H9 (cell line): ENCODE measurements around the gene MID1. TPM values are rescaled to one million over a fixed set of nuclear protein-coding genes. Genes with fewer than 3 reads are reported as not detected.

Experiments
- DNase-seq: peaks from one replicate; pipeline ENCODE4 v3.0.0-alpha.2; 2017
- H2AFZ ChIP-seq: one replicate; pipeline ENCODE4 v1.6.1; 2013; ENCODE audit warnings: mild to moderate bottlenecking, low read length, control low read depth, moderate library complexity
- H2AK5ac ChIP-seq: 2 replicates; pipeline ENCODE4 v1.6.1; 2013; ENCODE audit warnings: low read length, control low read depth, mixed read lengths; ENCODE audit not compliant: insufficient read length
- H2BK120ac ChIP-seq: one replicate; pipeline ENCODE4 v1.6.1; 2013; ENCODE audit warnings: low read depth, mild to moderate bottlenecking, low read length, control low read depth, inconsistent platforms; ENCODE audit not compliant: poor library complexity, severe bottlenecking
- H2BK12ac ChIP-seq: 2 replicates; pipeline ENCODE4 v1.6.1; 2013; ENCODE audit warnings: low read length, control low read depth, mixed read lengths, low read depth; ENCODE audit not compliant: insufficient read length
- H2BK15ac ChIP-seq: 2 replicates; pipeline ENCODE4 v1.6.1; 2013; ENCODE audit warnings: low read depth, low read length, control low read depth
- H2BK20ac ChIP-seq: one replicate; pipeline ENCODE4 v1.6.1; 2013; ENCODE audit warnings: low read depth, mild to moderate bottlenecking, low read length, control low read depth, inconsistent platforms; ENCODE audit not compliant: poor library complexity, severe bottlenecking
- H2BK5ac ChIP-seq: 2 replicates; pipeline ENCODE4 v1.6.1; 2013; ENCODE audit warnings: low read length, control low read depth, mixed read lengths; ENCODE audit not compliant: insufficient read length
- H3K14ac ChIP-seq: 2 replicates; pipeline ENCODE4 v1.6.1; 2013; ENCODE audit warnings: low read length, control low read depth; ENCODE audit not compliant: insufficient read depth
- H3K18ac ChIP-seq: 2 replicates; pipeline ENCODE4 v1.6.1; 2013; ENCODE audit warnings: low read depth, mild to moderate bottlenecking, mixed read lengths, low read length, control low read depth; ENCODE audit not compliant: insufficient read length
- H3K23ac ChIP-seq: 2 replicates; pipeline ENCODE4 v1.6.1; 2013; ENCODE audit warnings: low read length, control low read depth, mixed read lengths, low read depth; ENCODE audit not compliant: insufficient read length
- H3K23me2 ChIP-seq: 2 replicates; pipeline ENCODE4 v1.6.1; 2013; ENCODE audit warnings: low read depth, mild to moderate bottlenecking, mixed read lengths, low read length, control low read depth; ENCODE audit not compliant: insufficient read length, poor library complexity, severe bottlenecking
- H3K27ac ChIP-seq: 2 replicates; pipeline ENCODE4 v1.5.1; 2013; ENCODE audit warnings: low read length, control low read depth, mixed read lengths, low read depth; ENCODE audit not compliant: insufficient read length
- H3K27me3 ChIP-seq: 2 replicates; pipeline ENCODE4 v1.6.1; 2013; ENCODE audit warnings: low read length, control low read depth, inconsistent platforms; ENCODE audit not compliant: insufficient read depth
- H3K4ac ChIP-seq: 2 replicates; pipeline ENCODE4 v1.6.1; 2013; ENCODE audit warnings: low read depth, mild to moderate bottlenecking, control low read depth, inconsistent platforms, low read length, moderate library complexity
- H3K4me1 ChIP-seq: 2 replicates; pipeline ENCODE4 v1.6.1; 2013; ENCODE audit warnings: low read length, control low read depth, inconsistent platforms; ENCODE audit not compliant: insufficient read depth
- H3K4me2 ChIP-seq: 2 replicates; pipeline ENCODE4 v1.6.1; 2013; ENCODE audit warnings: low read length, control low read depth, mixed read lengths; ENCODE audit not compliant: insufficient read length, insufficient read depth
- H3K56ac ChIP-seq: 2 replicates; pipeline ENCODE4 v1.6.1; 2013; ENCODE audit warnings: low read depth, mild to moderate bottlenecking, mixed read lengths, low read length, control low read depth; ENCODE audit not compliant: insufficient read length
- H3K79me1 ChIP-seq: 2 replicates; pipeline ENCODE4 v1.6.1; 2013; ENCODE audit warnings: low read depth, mild to moderate bottlenecking, moderate library complexity, low read length, control low read depth, inconsistent platforms; ENCODE audit not compliant: insufficient read depth, poor library complexity, severe bottlenecking
- H3K79me2 ChIP-seq: 2 replicates; pipeline ENCODE4 v1.6.1; 2013; ENCODE audit warnings: low read length, control low read depth, inconsistent platforms; ENCODE audit not compliant: insufficient read depth
- H3K9ac ChIP-seq: 2 replicates; pipeline ENCODE4 v1.6.1; 2013; ENCODE audit warnings: low read length, control low read depth, mixed read lengths; ENCODE audit not compliant: insufficient read length; ENCODE audit errors: extremely low read depth
- H3K9me3 ChIP-seq: one replicate; pipeline ENCODE4 v1.6.1; 2013; ENCODE audit warnings: low read depth, low read length, inconsistent platforms; ENCODE audit not compliant: control insufficient read depth
- H3T11ph ChIP-seq: one replicate; pipeline ENCODE4 v1.6.1; 2013; ENCODE audit warnings: mild to moderate bottlenecking, low read length, control low read depth, inconsistent platforms
- H4K20me1 ChIP-seq: one replicate; pipeline ENCODE4 v1.6.1; 2013; ENCODE audit not compliant: control insufficient read depth, insufficient read length, insufficient read depth
- H4K5ac ChIP-seq: 2 replicates; pipeline ENCODE4 v1.6.1; 2013; ENCODE audit warnings: low read depth, mild to moderate bottlenecking, mixed read lengths, low read length, control low read depth; ENCODE audit not compliant: insufficient read length
- H4K8ac ChIP-seq: replicated peaks from 2 replicates; pipeline ENCODE4 v1.6.1; 2013; ENCODE audit warnings: low read length, control low read depth, mixed read lengths, low read depth; ENCODE audit not compliant: insufficient read length
- H4K91ac ChIP-seq: 2 replicates; pipeline ENCODE4 v1.6.1; 2013; ENCODE audit warnings: low read depth, mild to moderate bottlenecking, moderate library complexity, mixed read lengths, low read length, control low read depth; ENCODE audit not compliant: insufficient read length
- H3K27ac Mint-ChIP-seq, 3 experiments: 2 replicates in 2 of 3; 3 replicates in 1 of 3; pipeline ENCODE4 v1.8.0; 2020 to 2021; ENCODE audit warnings: mixed read lengths in 3 of 3, mild to moderate bottlenecking in 1 of 3, moderate library complexity in 1 of 3
- H3K27me3 Mint-ChIP-seq: 2 replicates; pipeline ENCODE4 v1.8.0; 2021; ENCODE audit warnings: low read depth, mild to moderate bottlenecking, moderate library complexity, mixed read lengths
- H3K36me3 Mint-ChIP-seq, 3 experiments: 2 replicates in 2 of 3; 3 replicates in 1 of 3; pipeline ENCODE4 v1.8.0; 2020 to 2021; ENCODE audit warnings: low read depth in 3 of 3, mixed read lengths in 3 of 3; ENCODE audit not compliant: insufficient read depth in 1 of 3
- H3K4me1 Mint-ChIP-seq, 2 experiments: 2 replicates each; pipeline ENCODE4 v1.8.0; 2020; ENCODE audit warnings: mixed read lengths in 2 of 2
- H3K4me3 Mint-ChIP-seq, 2 experiments: 2 replicates in 1 of 2; 3 replicates in 1 of 2; pipeline ENCODE4 v1.8.0; 2020 to 2021; ENCODE audit warnings: mild to moderate bottlenecking in 2 of 2, mixed read lengths in 2 of 2, moderate library complexity in 1 of 2
- H3K9me3 Mint-ChIP-seq, 2 experiments: 2 replicates in 1 of 2; 3 replicates in 1 of 2; pipeline ENCODE4 v1.8.0; 2020; ENCODE audit warnings: mild to moderate bottlenecking in 2 of 2, mixed read lengths in 2 of 2, moderate library complexity in 1 of 2
- CTCF ChIP-seq: fragments of 200-600 bp; sonication (generic); conservative IDR thresholded peaks from 3 replicates; pipeline ENCODE4 v1.8.0; 2021; ENCODE audit warnings: antibody characterized with exemption, mild to moderate bottlenecking
- WGBS: extraction: QIAGEN DNeasy Blood & Tissue Kit; methylation state at CpG from one replicate; pipeline ENCODE4 v1.1.7; 2013; ENCODE audit warnings: missing lambda C conversion rate, low lambda C conversion rate, mixed read lengths; ENCODE audit not compliant: insufficient read length; ENCODE audit errors: extremely low coverage; 5-methylcytosine and 5-hydroxymethylcytosine counted together
- total RNA-seq: library from RNA; stranded (reverse); gene quantifications from 2 replicates; pipeline ENCODE4 v1.2.1, GENCODE V29; 2021

Gene MID1
- total RNA-seq, 1 experiment from 2014 or later: 32.9 TPM

GRCh38 chrX:10433296-10433965, 187.0 kb downstream of the MID1 start:
- no peaks in the 10 kb centered on the region for H3K4me1 Mint-ChIP-seq
- Histone ChIP-seq H2BK12ac (no peak overlapping the region), H3T11ph (no peak overlapping the region), H3K23me2 (no peaks in the 10 kb centered on the region), H2AK5ac (no peak overlapping the region), H4K8ac (no peak overlapping the region), H4K20me1 (no peaks in the 10 kb centered on the region), H2BK15ac (no peak overlapping the region), H3K4me2 (no peak overlapping the region), H3K9ac (no peak overlapping the region), H4K5ac (no peak overlapping the region), H3K4ac (no peak overlapping the region), H3K56ac (no peak overlapping the region), H3K23ac (no peak overlapping the region), H2BK5ac (no peak overlapping the region), H3K27ac (no peak overlapping the region), H3K4me1 (no peaks in the 10 kb centered on the region), H3K14ac (no peak overlapping the region), H3K9me3 (peaks cover 6% of the 10 kb centered on the region), H3K79me2 (no peaks in the 10 kb centered on the region), H2BK120ac (no peak overlapping the region), H3K79me1 (no peaks in the 10 kb centered on the region), H3K27me3 (no peaks in the 10 kb centered on the region), H2BK20ac (no peak overlapping the region), H3K18ac (no peak overlapping the region), H2AFZ (no peak overlapping the region), H4K91ac (no peak overlapping the region)
- H3K27ac Mint-ChIP-seq: no peak overlapping the region
- H3K27me3 Mint-ChIP-seq: peaks cover 3% of the 10 kb centered on the region
- WGBS: no CpG with 5 or more reads among the region's 8 CpGs
- no peak for DNase-seq
- peaks cover 0 to 7% (median 2%) of the 10 kb centered on the region in 3 experiments; a peak in 2 of 7 replicates for H3K36me3 Mint-ChIP-seq
- H3K9me3 Mint-ChIP-seq: peaks cover 39 to 43% of the 10 kb centered on the region in 2 experiments
- no peak overlapping the region for H3K4me3 Mint-ChIP-seq
- TF ChIP-seq CTCF: no peak
